SU-DHL-6 (cell line): Measurements from ENCODE around the gene ATG16L1.

Experiments used
- H2AFZ ChIP-seq: fragments of 200-600 bp; sonication (generic); 2 replicates; pipeline ENCODE4 v1.6.1; 2014; ENCODE audit warnings: low read depth, mild to moderate bottlenecking, moderate library complexity, mixed read lengths, antibody characterized with exemption, low read length; ENCODE audit not compliant: severe bottlenecking
- H3F3A ChIP-seq: fragments of 200-600 bp; shearing (Covaris generic); 2 replicates; pipeline ENCODE4 v1.6.0; 2016; ENCODE audit warnings: antibody characterized with exemption, mild to moderate bottlenecking; ENCODE audit not compliant: insufficient read depth
- H3K27ac ChIP-seq: fragments of 200-600 bp; sonication (generic); 2 replicates; pipeline ENCODE4 v1.5.1; 2016; ENCODE audit warnings: low read depth, mild to moderate bottlenecking, low read length, moderate library complexity, mixed read lengths
- H3K27me3 ChIP-seq: fragments of 200-600 bp; sonication (generic), shearing (Covaris generic); 2 replicates; pipeline ENCODE4 v1.6.0; 2014; ENCODE audit warnings: mild to moderate bottlenecking, low read length
- H3K36me3 ChIP-seq: fragments of 200-600 bp; sonication (generic); 2 replicates; pipeline ENCODE4 v1.6.1; 2014; ENCODE audit warnings: mild to moderate bottlenecking, low read length, mixed read lengths
- H3K4me2 ChIP-seq: fragments of 300-600, 200-600 bp; shearing (Covaris generic), sonication (generic); 2 replicates; pipeline ENCODE4 v1.6.0; 2014; ENCODE audit warnings: low read length, low read depth, mild to moderate bottlenecking; ENCODE audit not compliant: poor library complexity, severe bottlenecking
- H3K4me3 ChIP-seq: fragments of 200-600 bp; sonication (generic); 2 replicates; pipeline ENCODE4 v1.5.1; 2014; ENCODE audit warnings: antibody characterized with exemption, low read length, mild to moderate bottlenecking, mixed read lengths; ENCODE audit not compliant: insufficient read depth, poor library complexity, severe bottlenecking
- H3K79me2 ChIP-seq: fragments of 200-600 bp; sonication (generic); 2 replicates; pipeline ENCODE4 v1.6.1; 2014; ENCODE audit warnings: mild to moderate bottlenecking, low read length, moderate library complexity; ENCODE audit not compliant: insufficient read depth
- H3K9ac ChIP-seq: fragments of 200-600 bp; sonication (generic); 2 replicates; pipeline ENCODE4 v1.7.0; 2014; ENCODE audit warnings: mild to moderate bottlenecking, low read length
- H3K9me2 ChIP-seq: fragments of 200-600 bp; sonication (generic); replicated peaks from 2 replicates; pipeline ENCODE4 v1.6.1; 2014; ENCODE audit warnings: low read length; ENCODE audit not compliant: insufficient read depth
- H3K9me3 ChIP-seq: fragments of 200-600 bp; sonication (generic); 2 replicates; pipeline ENCODE4 v1.6.1; 2014; ENCODE audit warnings: low read length, mixed read lengths; ENCODE audit not compliant: insufficient read depth
- H4K20me1 ChIP-seq: fragments of 200-600 bp; sonication (generic); 2 replicates; pipeline ENCODE4 v1.6.1; 2014; ENCODE audit warnings: low read depth, mild to moderate bottlenecking, antibody characterized with exemption, low read length, moderate library complexity, mixed read lengths
- CTCF ChIP-seq: fragments of 200-600 bp; sonication (generic); IDR thresholded peaks from one replicate; pipeline ENCODE4 v1.5.1; 2017; ENCODE audit warnings: antibody characterized with exemption, mild to moderate bottlenecking, low read length, moderate library complexity; ENCODE audit not compliant: insufficient read depth, poor library complexity, severe bottlenecking
- EZH2phosphoT487 ChIP-seq: fragments of 200-600 bp; sonication (generic), shearing (Covaris generic); conservative IDR thresholded peaks from 2 replicates; pipeline ENCODE4 v1.6.1; 2018; ENCODE audit warnings: mild to moderate bottlenecking, antibody characterized with exemption, low read length, moderate library complexity, mixed read lengths

The ATG16L1 gene

DNA sequence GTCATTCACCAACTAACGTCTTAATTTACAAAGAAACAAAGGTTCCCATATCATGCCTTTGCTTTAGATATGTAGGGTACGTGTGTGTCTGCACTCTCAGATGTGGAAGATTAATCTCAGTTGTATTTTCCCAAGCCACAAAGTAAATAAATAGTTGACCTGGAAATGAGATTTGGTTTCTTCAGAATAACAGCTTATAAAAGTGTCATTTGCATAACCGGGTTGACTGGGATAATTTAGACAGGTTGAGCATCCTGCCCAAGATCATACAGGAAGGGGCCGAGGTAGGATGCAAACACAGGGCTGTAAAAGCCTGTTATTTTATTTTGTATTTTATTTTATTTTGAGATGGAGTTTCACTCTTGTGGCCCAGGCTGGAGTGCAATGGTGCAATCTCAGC is 19.5 kb downstream of the ATG16L1 start:
- peaks cover 29% of the 10 kb centered on the region for H3K36me3 ChIP-seq
- H3K4me3 ChIP-seq = no peak overlapping the region
- no peaks in the 10 kb centered on the region for H4K20me1 ChIP-seq
- H3F3A ChIP-seq = 0 out of 2 replicates have a peak, but pooled peaks cover 2% of the 10 kb centered on the region
- H3K27me3 ChIP-seq = no peaks in the 10 kb centered on the region
- H3K4me2 ChIP-seq = no peak overlapping the region
- no peaks in the 10 kb centered on the region for H3K9me3 ChIP-seq
- no peak overlapping the region for H3K27ac ChIP-seq
- TF ChIP-seq EZH2phosphoT487 (no peak), CTCF (no peak)
- H2AFZ ChIP-seq = no peak overlapping the region
- H3K9ac ChIP-seq = no peak overlapping the region
- H3K9me2 ChIP-seq = no peaks in the 10 kb centered on the region
- no peaks in the 10 kb centered on the region for H3K79me2 ChIP-seq

DNA sequence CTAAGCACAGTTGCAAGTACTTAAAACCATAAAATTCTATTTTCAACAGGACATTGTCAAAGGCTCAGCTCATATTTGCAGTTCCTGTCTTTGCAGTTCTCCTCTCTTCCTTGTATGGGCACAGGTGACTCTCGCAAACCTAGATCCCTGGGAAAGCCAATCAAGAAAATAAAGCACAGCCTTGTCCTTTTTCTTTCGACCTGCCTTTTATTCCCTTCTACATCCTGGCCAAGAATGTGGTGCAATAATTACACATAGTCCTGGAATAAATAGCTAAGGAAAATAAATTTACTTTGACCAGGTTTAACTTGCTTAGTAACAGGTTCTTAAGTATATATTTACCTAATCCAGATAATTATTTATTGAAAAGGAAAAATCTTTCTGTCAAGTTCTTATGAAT is 20.2 kb downstream of the ATG16L1 start:
- H2AFZ ChIP-seq = no peak overlapping the region
- no peak for TF ChIP-seq CTCF
- TF ChIP-seq EZH2phosphoT487 = no peak
- H3K36me3 ChIP-seq = peaks cover 25% of the 10 kb centered on the region
- H3K9ac ChIP-seq = no peak overlapping the region
- no peaks in the 10 kb centered on the region for H3K9me2 ChIP-seq
- no peak overlapping the region for H3K4me2 ChIP-seq
- H4K20me1 ChIP-seq = no peaks in the 10 kb centered on the region
- no peak overlapping the region for H3K27ac ChIP-seq
- H3K79me2 ChIP-seq = no peaks in the 10 kb centered on the region
- H3F3A ChIP-seq = 0 out of 2 replicates have a peak, but pooled peaks cover 2% of the 10 kb centered on the region
- no peaks in the 10 kb centered on the region for H3K27me3 ChIP-seq
- no peak overlapping the region for H3K4me3 ChIP-seq
- H3K9me3 ChIP-seq = no peaks in the 10 kb centered on the region

DNA sequence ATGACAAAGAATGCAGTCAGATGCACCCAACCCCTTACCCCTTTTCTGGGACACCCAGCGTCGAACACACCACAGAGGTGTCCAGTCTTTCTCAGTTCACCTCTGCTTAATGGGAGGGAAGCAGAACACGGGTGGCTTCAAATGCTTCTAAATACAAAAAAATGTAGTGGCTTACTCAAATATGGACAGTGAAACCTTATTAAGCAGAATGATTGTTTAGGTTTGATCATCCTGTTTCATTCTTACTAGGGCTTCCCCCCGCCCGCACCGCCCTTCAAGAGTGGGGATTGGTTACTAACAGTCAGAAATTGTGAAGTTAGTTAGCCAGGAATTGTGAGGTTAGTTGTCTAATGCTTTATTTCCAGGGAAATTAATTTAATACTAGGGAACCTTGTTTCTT is 21.6 kb downstream of the ATG16L1 start:
- H3K27me3 ChIP-seq = no peaks in the 10 kb centered on the region
- H4K20me1 ChIP-seq = no peaks in the 10 kb centered on the region
- no peak for TF ChIP-seq EZH2phosphoT487
- no peak overlapping the region for H2AFZ ChIP-seq
- H3F3A ChIP-seq = 0 out of 2 replicates have a peak, but pooled peaks cover 2% of the 10 kb centered on the region
- H3K36me3 ChIP-seq = peaks cover 35% of the 10 kb centered on the region
- no peak overlapping the region for H3K9ac ChIP-seq
- no peak overlapping the region for H3K4me3 ChIP-seq
- H3K9me2 ChIP-seq = no peaks in the 10 kb centered on the region
- H3K27ac ChIP-seq = no peak overlapping the region
- no peaks in the 10 kb centered on the region for H3K9me3 ChIP-seq
- no peaks in the 10 kb centered on the region for H3K79me2 ChIP-seq
- H3K4me2 ChIP-seq = no peak overlapping the region

DNA sequence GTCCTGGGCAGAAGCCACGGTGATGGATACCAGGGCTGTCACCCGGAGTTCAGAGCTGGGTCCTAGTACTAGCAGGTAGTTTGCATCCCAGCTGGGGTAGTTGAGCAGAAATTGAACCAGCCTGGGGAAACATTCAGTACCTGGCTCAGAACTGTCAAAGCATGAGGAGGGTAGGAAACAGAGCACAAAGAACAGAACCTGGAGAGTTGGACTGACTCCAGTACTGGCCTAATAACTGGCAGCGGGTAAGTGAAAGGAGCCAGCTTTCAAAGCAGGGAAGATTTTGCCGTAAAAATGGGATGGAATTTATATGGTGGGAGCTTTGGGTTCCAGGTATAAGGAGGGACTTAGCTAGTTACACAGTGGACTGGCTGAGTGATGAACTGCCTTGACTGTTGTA is 23.8 kb downstream of the ATG16L1 start:
- Histone ChIP-seq H3K4me2 (no peak overlapping the region), H3K27ac (no peak overlapping the region), H4K20me1 (no peaks in the 10 kb centered on the region), H3K27me3 (no peaks in the 10 kb centered on the region), H3K9ac (no peak overlapping the region), H3K4me3 (no peak overlapping the region), H3K79me2 (no peaks in the 10 kb centered on the region), H3K9me3 (no peaks in the 10 kb centered on the region), H3F3A (no peaks in the 10 kb centered on the region), H2AFZ (no peak overlapping the region), H3K36me3 (peaks cover 43% of the 10 kb centered on the region), H3K9me2 (no peaks in the 10 kb centered on the region)
- no peak for TF ChIP-seq EZH2phosphoT487
